HepG2 (cell line): ENCODE data around the gene SEMA4A. TPM values are rescaled to one million over a fixed set of nuclear protein-coding genes. Genes with fewer than 3 reads are reported as not detected.
A peak's percentile ranks its signal among the peaks of the same experiment; 100 is the strongest.

Experiments
- ADNP ChIP-seq: sonication (generic); formaldehyde crosslinking; IDR thresholded peaks from 2 replicates; pipeline ENCODE4 v1.4.0; 2020; ENCODE audit warnings: missing genetic modification reagents
- AFF4 ChIP-seq: sonication (generic); formaldehyde crosslinking; IDR thresholded peaks from 2 replicates; pipeline ENCODE4 v1.4.0; 2020; ENCODE audit warnings: missing genetic modification reagents
- DNMT1 ChIP-seq: sonication (generic); formaldehyde crosslinking; IDR thresholded peaks from 2 replicates; pipeline ENCODE4 v1.5.1; 2020; ENCODE audit warnings: mild to moderate bottlenecking, missing genetic modification reagents
- KAT7 ChIP-seq: IDR thresholded peaks from 2 replicates; pipeline ENCODE4 v1.6.1; 2018; ENCODE audit warnings: borderline replicate concordance, missing compliant biosample characterization
- NFKBIZ ChIP-seq: IDR thresholded peaks from 2 replicates; pipeline ENCODE4 v1.6.1; 2018; ENCODE audit warnings: missing genetic modification reagents, missing compliant biosample characterization
- NONO ChIP-seq, 2 experiments: fragments of 450-650 bp in 1 of 2; sonication (generic) in 1 of 2; formaldehyde crosslinking in 1 of 2; IDR thresholded peaks in 1 of 2; conservative IDR thresholded peaks in 1 of 2; 2 replicates each; pipeline versions ENCODE4 v1.6.1 to v1.8.0; 2017 to 2022; ENCODE audit warnings: mild to moderate bottlenecking in 1 of 2, missing genetic modification reagents in 1 of 2, moderate library complexity in 1 of 2
- PRDM10 ChIP-seq: sonication (generic); formaldehyde crosslinking; IDR thresholded peaks from 2 replicates; pipeline ENCODE4 v1.4.0; 2020; ENCODE audit warnings: low read depth, missing genetic modification reagents
- RERE ChIP-seq: IDR thresholded peaks from 2 replicates; pipeline ENCODE4 v1.6.1; 2016; ENCODE audit warnings: low read depth, missing genetic modification reagents, missing compliant biosample characterization
- SMC3 ChIP-seq: IDR thresholded peaks from 2 replicates; pipeline ENCODE4 v1.6.1; 2011; ENCODE audit warnings: low read length, improper control_type of control experiment
- TAF1 ChIP-seq: sonication (generic); formaldehyde crosslinking; IDR thresholded peaks from 2 replicates; pipeline ENCODE4 v1.4.0; 2020; ENCODE audit warnings: missing genetic modification reagents
- ZBTB8A ChIP-seq: sonication (generic); formaldehyde crosslinking; IDR thresholded peaks from 2 replicates; pipeline ENCODE4 v1.4.0; 2020; ENCODE audit warnings: mild to moderate bottlenecking, low read depth, missing genetic modification reagents, borderline replicate concordance
- ZNF180 ChIP-seq: sonication (generic); formaldehyde crosslinking; IDR thresholded peaks from 2 replicates; pipeline ENCODE4 v1.4.0; 2020; ENCODE audit warnings: low read depth, missing genetic modification reagents, borderline replicate concordance
- ZNF563 ChIP-seq: sonication (generic); formaldehyde crosslinking; IDR thresholded peaks from 2 replicates; pipeline ENCODE4 v1.8.0; 2022; ENCODE audit warnings: mild to moderate bottlenecking, moderate library complexity, missing genetic modification reagents
- polyA plus RNA-seq, 8 experiments: library from polyadenylated mRNA; depleted of rRNA in 3 of 8; stranded (reverse) in 7 of 8; unstranded in 1 of 8; fragments of >200 nt; fragmentation: Illumina TruSeq in 4 of 8; extraction: Trizol in 4 of 8; gene quantifications; 2 replicates each; pipeline versions ENCODE4 v1.2.1 to v1.2.3, GENCODE V29; 2011 to 2016; ENCODE audit warnings: low read depth in 4 of 8, missing spikeins in 1 of 8, mixed read lengths in 1 of 8; ENCODE audit not compliant: insufficient read depth in 1 of 8
- total RNA-seq, 5 experiments: library from RNA; depleted of rRNA; stranded (reverse); fragments of >200 nt; fragmentation: Illumina TruSeq; extraction: Trizol; gene quantifications; 2 replicates each; pipeline ENCODE4 v1.2.3, GENCODE V29; 2016; ENCODE audit warnings: low read depth in 1 of 5

Gene SEMA4A
- total and polyA plus RNA-seq, 2 of the 13 experiments (the other 11 are each of a cell fraction or from before 2014, with no cell fraction given) = 0.09 to 0.20 TPM

GRCh38 chr1:156129687-156130577 lies 23.5 kb upstream of the SEMA4A start (continued):
- TF ChIP-seq PRDM10 (no peak; the same call in 1 of the 2 replicates), AFF4 (0 out of 2 replicates have a peak, but pooled peaks have one; percentile 46), KAT7 (CRISPR knock-in tag) (peak; percentile 86; the same call in 1 of the 2 replicates), ZNF563 (CRISPR knock-in tag) (0 out of 2 replicates have a peak, but pooled peaks have one; percentile 28), ZNF180 (CRISPR knock-in tag) (no peak), NFKBIZ (0 out of 2 replicates have a peak, but pooled peaks have one; percentile 82), ZBTB8A (CRISPR knock-in tag) (no peak), SMC3 (peak; percentile 97), DNMT1 (CRISPR knock-in tag) (no peak), RERE (CRISPR knock-in tag) (peak; percentile 30; the same call in 1 of the 2 replicates), ADNP (CRISPR knock-in tag) (no peak; the same call in 1 of the 2 replicates), NONO (IDR thresholded peaks at IDR 0.05) (no peak), NONO (CRISPR knock-in tag; conservative IDR thresholded peaks at IDR 0.05) (peak; percentile 83), TAF1 (CRISPR knock-in tag) (peak; percentile 19; the same call in 1 of the 2 replicates)
